Colon (tissue), 2 donors: ENCODE data around the gene NALCN.
"Not testable (repeated sequence)": the region's sequence is repeated elsewhere in the genome, so short reads cannot be mapped to it uniquely, and the experiment has no call there.

Experiments
- FAIRE-seq: peaks from 2 replicates; lab custom pipeline; 2012; peaks lifted over from hg19 to GRCh38; lab: Jason Lieb, UNC
- donor health status: control.
- donor health status: control.

Gene NALCN

DNA sequence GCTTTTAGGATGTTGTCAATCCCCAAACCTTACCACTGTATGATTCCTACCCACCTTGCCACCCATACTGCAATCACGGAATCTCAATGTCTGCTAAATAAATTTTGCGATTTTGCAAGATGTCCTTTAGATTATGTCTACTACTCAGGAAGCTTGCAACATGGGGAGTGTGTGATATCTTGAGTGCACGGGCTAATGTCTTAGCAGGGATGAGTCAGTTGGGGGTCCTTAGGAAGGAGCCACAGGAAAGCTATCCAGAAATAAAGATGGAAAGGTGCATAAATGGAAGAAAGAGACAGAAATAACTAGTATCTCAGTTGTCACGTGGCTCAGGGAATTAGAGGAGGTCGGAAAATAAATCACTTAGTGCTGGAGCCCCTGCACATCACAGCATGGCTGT lies 77.1 kb downstream of the NALCN start:
- no peak for FAIRE-seq

DNA sequence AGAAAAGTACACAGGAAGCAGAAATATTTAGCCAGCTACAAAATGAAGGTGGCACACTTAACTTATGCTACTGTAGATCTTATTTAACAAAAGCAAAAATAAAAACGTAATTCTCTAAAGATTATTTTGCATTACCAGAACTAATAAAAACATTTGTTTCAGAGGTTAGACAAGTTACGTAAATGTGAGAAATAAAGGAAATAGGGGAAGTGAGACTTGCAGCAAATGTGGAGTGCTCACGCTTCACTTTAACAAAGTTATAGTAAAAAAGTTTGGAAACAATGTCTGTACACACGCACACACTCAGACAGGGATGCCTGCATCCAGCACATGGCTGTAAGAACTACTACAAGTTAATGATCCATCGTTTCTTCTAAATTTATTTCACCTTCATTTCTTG lies 83.7 kb downstream of the NALCN start:
- no peak for FAIRE-seq

DNA sequence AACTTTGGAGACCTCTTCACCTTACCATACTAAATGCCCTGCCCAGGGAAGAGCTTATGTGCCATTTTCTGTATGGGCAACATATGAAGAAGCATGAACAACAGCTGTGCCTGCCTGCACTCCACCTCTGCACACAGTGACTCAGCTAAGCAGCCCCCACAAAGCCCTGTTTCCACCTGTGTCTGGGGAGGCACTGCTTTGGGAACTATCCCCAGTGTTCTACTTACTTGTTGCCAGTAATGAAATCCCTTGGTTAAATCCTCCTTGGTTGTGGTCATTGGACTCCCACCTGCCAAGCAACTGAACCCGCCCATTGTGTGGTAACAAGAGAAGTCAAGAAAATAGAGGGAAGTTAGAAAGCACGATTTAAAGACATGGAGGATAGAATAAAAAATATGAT lies 84.6 kb downstream of the NALCN start:
- no peak for FAIRE-seq

DNA sequence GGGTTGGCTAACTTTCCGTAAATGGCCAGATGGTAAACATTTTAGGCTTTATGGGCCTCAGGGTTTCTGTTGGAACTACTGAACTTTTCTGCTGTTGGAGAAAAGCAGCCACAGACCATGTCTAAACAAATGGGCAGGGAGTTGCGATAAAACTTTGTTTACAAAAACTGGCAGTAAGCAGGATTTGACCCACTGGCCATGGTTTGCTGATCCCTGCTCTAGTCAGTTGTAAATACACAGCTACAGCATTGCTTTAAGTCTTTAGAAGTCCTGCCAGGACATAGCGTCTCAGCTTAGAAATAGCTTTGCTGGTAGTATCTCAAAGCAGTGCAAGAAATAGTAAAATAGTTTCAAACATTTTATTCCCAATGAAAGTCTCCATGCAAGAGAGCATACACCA lies 88.4 kb downstream of the NALCN start:
- no peak for FAIRE-seq

DNA sequence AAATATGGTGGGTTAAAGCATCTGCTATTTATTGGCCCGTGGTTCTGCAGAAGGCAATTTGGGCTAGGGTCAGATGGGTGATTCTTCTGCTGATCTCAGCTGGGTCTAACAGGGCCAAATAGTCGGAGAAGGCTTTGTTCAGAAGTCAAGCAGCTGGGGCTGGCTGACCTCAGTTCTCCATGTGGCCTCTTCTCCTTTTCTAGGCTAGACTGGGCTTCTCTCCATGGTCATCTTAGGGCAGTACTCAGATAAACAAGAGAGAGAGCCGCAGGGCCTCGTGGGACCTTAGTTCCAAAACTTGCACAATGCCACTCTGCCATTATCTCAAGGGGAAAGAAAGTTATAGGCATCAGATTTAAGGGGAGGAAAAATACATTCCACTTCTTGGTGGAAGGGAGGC lies 89.6 kb downstream of the NALCN start:
- no peak for FAIRE-seq

DNA sequence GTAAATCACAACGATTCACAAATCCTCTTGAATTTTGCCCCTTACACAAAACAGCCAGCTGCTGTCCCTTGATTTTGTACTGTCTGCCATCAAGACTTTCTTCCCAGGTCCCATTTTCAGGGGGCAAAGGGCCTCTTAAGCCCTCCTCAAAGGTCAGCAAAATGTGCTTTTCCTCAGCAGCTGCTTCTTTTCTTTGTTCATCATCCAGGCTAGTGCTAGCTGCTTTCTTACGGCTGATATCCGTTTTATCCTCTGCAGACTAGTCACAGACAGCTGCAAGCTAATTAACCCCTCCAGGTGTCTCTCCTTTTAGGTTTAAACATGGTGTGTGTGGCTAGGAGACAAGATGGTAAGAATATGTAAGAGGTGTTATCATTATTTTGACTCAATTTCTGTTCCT lies 90.9 kb downstream of the NALCN start:
- FAIRE-seq: no peak

DNA sequence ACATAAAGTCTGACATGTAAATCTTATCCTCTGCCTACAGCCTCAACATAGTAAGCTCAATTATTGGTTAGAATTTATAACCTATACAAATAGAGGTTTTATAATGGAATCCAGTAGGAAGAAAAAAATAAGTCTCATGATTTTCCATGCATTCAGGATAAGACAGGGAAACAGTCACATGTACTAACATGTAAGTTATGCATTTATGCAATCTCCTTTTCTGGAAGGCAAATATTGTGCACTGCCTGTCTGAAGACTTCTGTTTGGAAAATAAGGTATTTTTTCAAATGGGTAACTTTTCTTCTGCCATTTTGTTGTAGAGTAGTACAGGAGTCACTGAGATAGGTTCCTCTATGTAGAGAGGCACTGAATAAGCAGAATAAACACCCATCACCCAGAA lies 92.7 kb downstream of the NALCN start:
- FAIRE-seq: no peak

DNA sequence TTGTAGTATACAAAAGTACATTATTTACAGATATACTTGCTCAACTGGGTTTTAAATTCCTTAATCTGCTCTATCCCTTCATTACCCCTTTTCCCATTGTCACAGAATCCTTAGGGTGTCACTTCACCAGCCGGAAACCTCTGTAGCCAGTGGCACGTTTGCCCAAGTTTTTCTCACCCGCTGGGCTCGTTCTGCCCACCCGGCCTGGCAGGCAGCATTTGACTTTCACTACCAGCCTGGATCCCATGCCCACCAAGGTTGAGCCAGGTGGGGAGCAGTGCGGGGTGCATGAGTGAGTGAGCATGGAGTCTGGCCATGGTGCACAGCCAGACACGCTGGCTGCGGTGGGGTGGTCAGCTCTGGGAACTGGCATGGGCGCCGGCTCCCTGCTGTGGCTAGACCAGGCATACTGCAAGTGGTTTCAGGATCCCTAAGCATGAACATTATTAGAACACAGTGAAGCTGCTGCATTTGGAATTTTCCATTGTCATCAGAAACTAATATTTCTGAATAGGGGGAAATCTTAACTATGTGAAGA lies 98.3 kb downstream of the NALCN start:
- FAIRE-seq: no peak

DNA sequence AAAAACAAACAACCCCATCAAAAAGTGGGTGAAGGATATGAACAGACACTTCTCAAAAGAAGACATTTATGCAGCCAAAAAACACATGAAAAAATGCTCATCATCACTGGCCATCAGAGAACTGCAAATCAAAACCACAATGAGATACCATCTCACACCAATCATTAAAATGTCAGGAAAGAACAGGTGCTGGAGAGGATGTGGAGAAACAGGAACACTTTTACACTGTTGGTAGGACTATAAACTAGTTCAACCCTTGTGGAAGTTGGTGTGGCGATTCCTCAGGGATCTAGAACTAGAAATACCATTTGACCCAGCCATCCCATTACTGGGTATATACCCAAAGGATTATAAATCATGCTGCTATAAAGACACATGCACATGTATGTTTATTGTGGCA lies 102.8 kb downstream of the NALCN start:
- not testable (repeated sequence) for FAIRE-seq

DNA sequence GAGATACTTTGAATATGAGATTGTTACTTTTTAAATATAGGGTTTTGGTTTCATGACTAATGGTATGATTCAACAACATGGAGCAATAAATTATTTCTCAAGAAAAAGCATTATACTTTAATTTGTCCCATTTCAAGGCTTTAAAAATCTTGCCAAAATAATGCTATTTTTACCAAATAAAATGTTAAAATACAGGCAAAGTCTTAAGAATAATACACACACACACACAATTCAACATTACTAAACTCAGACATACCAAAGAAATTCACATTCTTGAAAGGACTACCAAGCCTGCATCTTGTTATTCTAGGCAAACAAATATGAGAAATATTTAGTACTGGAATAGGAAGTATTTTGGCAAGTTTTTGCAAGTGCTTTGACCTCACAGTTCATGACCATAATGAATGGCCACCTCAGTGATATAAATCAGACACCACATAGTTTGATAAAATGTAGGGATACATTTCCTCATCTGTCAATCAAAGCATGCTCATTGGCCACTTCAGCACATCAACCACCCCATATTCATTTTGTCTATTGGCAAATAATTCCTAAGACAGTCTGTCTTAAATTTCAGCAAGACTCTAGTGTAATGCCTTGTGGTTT lies 107.2 kb downstream of the NALCN start:
- no peak for FAIRE-seq

DNA sequence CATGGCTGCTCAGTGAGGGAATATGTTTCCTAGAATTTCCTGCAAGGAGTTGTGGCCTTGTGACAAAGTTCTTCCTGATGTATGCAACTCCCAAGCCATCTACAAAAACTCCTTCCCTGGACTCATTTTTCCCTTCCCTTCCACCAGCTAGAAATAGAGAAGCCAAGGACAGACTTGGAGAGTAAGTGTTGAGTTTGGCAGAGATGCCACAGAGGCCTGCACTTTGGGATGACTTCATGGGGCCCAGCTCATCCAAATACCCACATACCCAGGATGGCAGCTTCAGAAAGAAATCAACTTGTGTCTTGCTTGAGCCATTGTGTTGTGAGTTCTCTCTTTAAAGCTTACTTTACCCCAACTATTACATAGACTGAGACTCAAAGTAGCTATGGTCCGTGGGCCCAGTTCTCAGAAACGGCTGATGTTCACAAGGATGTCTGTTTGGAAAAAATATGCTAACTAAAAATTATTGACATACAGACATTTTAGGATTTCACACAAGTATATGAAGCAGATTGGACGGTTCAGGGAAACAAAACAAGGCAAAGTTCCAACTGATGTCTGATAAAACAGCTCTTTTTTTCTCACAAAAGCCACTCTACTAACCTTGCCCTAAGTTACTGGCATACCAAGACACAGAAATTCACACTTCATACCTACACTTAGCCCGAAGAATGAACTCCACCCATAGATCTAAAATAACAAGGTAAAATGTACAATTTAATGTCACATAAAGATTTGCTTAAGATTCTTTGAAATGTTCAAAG lies 107.9 kb downstream of the NALCN start:
- no peak for FAIRE-seq

DNA sequence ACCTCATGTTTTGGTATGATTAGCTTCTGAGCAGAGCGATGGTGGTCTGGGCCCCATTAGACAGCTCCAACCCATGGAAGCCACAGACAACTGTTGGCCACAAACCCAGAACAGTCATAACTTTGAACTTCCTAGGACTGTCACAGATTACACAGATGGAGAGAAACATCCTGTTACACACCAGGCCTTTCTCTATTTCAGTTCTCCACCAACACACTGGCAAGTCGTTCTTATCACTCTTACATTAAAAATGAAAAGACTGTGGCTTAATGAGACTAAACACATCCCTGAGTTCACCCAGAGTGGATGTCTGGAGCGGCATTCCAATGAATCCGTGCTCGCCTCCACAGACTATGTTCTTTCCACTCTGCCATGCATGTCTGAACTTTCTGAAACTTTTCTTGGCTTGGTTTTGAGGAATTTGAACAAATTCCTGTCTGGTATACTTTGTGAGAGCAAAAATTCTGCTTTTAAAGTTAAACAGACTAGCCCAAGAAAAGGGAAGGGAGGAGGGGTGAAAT lies 109.1 kb downstream of the NALCN start:
- FAIRE-seq: no peak

DNA sequence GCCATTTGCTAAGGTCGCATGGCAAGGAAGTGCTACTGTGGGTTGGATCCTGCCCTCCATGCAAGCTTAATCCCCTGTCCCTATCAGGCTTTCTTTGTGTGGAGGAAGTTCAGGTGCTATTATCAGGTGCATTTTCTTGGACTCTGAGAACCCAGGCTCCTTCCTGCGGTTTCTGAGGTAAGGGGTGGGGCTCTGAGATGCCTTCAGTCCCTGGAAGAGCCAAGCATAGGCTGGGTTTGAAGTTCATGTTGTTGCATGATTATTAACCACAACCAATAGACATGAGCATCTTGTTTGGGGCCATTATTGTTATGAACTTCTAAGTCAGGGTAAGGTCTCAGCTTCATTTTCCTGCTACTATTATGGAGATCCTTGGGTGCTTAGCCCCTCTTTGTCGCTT lies 109.5 kb downstream of the NALCN start:
- FAIRE-seq: no peak

DNA sequence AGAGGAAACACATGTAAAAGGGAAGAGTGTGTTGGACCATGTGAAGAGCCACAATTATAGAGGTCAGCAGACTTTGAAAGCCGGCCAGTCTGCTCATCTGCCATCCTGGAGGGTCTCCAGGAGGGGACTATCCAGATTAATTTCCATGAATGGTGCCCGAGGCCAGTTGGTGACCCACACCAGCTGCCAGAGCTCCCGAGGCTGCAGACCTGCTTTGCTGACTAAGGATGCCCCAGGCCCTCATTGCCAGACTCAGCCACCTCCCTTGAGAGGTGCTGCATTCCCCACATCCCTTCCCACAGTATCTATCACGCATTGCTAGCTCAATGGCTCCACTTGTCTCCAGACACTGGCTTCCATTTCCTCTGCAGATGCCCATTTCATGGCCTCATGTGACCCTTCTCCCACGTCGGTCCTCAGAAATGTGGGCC lies 110.3 kb downstream of the NALCN start:
- FAIRE-seq: no peak

DNA sequence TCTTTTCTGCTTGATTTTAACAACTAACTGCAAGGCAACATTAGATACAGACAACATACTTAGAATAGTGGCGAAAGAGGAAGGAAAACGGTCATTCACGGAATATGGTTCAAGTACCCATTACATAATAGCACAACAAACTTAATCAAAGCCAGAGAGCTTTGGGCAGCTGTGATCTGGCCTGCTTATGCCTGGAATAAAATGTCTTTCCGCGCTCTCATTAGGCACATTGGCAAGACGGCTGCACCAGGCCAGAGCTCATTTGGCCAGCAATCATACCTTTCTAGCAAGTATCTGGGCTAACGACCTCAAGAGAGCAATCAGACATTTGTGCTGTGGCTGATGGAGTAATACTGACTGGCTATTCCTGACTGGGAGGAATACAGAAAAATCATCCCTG lies 112.8 kb downstream of the NALCN start:
- FAIRE-seq: no peak

DNA sequence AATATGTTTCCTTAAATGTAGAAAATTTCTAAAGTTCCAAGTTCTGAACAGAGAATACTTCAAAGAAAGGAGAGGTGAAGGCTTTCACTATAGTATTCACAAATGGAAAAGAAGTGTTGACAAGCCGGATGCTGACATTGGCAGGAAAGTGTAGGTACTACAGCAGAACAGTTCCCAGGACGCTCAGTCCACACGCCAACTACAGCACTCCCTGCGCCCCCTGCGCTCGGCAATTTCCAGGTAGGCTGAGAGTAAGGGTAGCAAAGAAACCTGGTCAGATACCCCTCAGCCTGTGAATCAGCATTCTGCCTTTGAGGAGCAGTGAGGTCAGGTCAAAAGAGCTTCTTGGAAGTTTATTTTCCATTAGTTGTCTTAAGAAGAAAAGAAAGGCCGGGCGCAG lies 115.3 kb downstream of the NALCN start:
- FAIRE-seq: no peak

DNA sequence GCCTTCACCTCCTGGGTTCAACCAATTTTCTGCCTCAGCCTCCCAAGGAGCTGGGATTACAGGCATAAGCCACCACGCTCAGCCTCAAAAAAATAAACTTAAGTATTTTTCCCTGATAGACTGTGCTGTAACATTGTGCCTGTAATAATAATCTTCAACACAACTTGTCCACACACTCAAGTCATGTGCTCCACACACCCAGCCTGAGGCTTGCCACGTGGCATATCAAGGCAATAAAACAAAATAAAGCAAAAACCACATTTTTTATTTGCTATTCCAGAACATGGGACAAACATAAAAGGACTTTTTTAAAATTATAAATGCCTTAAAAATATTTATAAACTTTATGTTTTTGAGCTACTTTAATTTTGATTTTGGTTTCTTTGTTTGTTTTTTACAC lies 115.8 kb downstream of the NALCN start:
- no peak for FAIRE-seq

DNA sequence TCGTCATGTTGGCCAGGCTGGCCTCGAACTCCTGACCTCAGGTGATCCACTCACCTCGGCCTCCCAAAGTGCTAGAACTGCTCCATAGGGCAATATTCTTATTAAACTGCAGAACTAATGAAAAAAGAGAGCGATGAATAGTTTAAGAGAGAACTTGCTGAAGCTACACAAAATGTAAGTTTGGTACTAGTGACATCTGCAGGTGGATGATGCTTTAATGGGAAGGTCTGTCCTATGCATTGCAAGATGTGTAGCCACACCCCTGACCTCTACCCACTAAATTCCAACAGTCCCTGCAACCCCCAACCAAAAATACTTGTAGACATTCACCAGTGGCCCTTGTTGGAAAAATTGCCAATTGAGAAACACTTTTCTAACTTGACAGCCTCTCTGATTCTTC lies 117.8 kb downstream of the NALCN start:
- no peak for FAIRE-seq

DNA sequence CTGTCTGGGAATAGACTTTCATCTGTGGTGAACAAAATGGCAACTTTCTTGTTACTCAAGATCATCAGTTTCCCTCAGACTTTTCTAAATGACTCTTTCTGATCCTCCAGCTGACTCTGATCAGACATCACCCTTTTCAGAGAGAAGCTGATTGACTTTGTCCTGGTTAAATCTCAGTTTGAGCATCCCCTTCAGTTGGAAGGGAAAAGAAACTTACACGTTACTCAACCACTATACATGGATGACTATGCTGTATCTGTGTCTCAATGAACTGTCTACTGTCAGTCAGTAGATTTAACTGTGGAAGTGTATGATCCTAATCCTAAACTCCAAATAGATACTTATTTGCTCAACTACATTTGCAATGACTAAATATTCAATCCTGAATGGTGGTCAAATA lies 118.5 kb downstream of the NALCN start:
- FAIRE-seq: no peak

DNA sequence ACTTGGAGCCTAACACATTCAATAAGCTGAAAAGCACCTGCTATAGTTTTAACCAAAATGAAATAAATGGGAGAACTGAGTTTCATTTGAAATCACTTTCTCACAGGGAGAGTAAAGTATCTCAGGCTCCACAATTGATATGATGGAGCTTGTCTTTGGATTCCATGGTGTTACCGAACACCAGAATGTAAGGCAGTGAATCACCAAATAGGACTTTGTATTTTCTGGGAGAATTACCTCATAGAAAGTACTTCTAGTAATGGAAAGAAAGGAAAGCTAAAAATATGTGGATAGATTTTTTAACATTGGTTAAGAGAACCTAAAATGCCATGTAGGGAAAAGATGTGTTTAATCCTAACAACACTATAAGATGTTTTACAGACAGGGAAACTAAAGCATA lies 123.6 kb downstream of the NALCN start:
- no peak for FAIRE-seq

DNA sequence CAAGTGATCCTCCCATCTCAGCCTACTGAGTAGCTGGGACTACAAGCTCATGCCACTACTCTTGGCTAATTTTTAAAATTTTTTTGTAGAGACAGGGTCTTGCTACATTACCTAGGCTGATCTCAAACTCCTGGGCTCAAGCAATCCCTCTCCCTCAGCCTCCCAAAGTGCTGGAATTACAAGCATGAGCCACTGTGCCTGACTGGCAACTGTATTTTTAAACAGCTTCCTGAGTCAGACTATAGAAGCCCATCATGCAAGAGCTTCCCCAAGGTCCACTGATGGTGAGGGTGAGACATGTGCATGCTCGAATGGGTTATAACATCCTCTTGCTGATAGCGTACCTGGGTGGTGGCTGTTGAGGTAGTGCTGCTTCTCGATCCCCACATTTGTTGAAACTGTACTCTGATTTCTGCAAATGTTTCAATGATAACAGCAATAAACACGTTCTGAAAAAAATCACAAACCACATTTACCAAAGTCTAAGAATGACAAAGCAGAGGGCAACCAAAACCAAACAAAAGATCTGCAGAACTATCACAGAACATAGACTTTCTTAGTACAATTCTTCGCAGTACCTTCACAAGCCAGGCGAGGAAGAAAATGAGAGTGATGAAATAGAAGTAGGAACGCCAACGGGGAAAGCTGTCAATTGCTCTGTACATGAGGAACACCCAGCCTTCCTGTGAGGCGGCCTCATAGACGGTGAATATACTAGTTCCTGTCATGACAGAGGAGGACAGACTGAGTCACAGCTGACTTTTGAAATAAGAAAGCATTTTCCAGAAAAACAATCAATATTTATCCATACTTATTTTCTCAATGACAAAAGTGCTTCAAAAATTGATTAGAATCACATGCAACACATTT lies 124.4 kb downstream of the NALCN start:
- FAIRE-seq: no peak

DNA sequence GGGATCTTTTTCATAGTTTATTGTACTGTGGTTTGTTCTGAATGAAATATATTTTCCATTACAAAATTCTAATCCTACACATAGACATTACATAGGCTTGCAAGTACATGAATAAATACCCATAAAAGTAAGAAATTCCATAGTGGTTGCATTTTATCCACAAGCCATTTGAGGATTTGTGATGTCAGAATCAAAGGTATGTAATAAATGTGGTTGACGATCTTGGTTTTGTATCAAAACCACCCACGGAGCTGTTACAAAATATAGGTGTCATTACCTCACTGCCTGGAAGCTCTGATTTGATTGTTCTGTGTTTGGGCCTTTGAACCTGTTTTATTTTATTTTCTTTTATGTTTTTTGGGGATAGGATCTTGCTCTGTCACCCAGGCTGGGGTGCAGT lies 125.1 kb downstream of the NALCN start:
- no peak for FAIRE-seq

DNA sequence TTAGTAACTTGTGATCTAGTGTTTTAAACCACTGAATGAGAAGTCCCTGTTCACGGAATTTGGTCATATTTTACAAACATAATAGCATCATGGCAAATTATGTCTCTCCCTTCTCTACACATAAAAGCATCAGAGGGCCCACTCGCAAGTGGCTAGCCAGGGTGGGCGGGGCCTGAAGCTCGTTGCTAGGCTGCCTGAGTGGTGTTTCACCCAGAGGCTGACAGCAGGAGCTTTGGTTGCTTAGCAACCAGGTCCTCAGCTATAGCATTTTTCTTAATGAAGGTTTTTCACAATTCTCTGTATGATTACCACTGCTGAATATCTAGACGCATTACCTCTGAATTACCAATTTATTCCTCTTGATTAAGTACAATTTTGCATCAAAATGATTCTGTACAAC lies 126.5 kb downstream of the NALCN start:
- no peak for FAIRE-seq
